ENCODE measurements around the gene QSOX1.

The QSOX1 gene

DNA sequence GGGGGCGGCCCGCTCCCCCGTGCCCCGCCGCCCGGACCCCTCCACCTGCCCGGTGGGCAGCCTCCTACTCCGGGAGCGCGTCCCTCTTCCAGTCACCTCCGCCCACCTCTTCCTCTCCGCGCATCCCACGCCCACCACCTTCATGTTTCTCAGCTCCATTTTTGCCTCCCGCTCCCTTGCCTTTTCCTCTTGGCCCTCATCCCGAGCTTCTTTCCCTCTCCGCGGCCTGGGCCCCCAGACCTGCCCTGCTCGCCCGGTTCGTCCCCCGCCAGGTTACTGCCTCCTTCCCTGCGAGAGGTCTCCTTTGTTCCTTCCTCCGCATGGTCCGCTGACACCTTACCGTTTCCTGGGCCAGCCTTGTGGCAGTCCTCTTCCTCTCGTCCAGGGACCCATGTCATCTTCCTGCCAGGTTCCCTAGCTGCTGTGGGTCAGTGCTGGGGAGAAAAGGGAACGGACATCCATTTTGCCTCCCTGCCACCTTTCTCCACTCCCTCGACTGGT, 563 bp downstream of the QSOX1 start:
- Histone ChIP-seq H3K27me3 (ENCODE audit: insufficient read depth, low read length) (peaks cover 5% of the 10 kb centered on the region), H3K4me3 (ENCODE audit: low read length) (peak overlapping the region; percentile 65), H3K9me3 (ENCODE audit: low read length) (no peaks in the 10 kb centered on the region), H3K36me3 (ENCODE audit: insufficient read depth, low read length) (no peaks in the 10 kb centered on the region), H3K4me1 (ENCODE audit: insufficient read depth, low read length) (peaks cover 11% of the 10 kb centered on the region), H2AFZ (ENCODE audit: low read depth, low read length) (peak overlapping the region; percentile 83)

DNA sequence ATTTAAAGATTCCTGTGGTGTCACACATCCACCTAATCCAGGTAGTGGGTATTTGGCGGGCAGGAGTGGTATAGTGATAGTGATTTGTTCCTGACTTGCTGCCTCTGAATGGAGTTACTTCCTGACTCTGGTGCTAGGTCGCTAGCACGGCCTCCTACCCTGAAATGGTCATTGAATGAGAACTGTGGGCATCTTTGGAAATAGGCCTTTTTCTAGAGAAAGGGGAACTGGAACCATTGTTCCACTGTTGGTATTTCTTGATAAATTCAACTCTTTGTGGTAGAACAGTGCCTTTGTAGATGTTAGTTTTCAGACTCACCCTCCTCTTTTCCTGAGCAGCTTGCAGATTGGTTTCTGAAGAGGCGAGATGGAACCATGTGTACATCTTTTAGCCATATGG, 1.5 kb downstream of the QSOX1 start:
- H3K9me3 ChIP-seq (ENCODE audit: low read length): no peaks in the 10 kb centered on the region
- H3K36me3 ChIP-seq (ENCODE audit: insufficient read depth, low read length): no peaks in the 10 kb centered on the region
- peaks cover 11% of the 10 kb centered on the region for H3K4me1 ChIP-seq (ENCODE audit: insufficient read depth, low read length)
- peaks cover 5% of the 10 kb centered on the region for H3K27me3 ChIP-seq (ENCODE audit: insufficient read depth, low read length)
- H2AFZ ChIP-seq (ENCODE audit: low read depth, low read length): no peak overlapping the region
- H3K4me3 ChIP-seq (ENCODE audit: low read length): peak overlapping the region; percentile 65

DNA sequence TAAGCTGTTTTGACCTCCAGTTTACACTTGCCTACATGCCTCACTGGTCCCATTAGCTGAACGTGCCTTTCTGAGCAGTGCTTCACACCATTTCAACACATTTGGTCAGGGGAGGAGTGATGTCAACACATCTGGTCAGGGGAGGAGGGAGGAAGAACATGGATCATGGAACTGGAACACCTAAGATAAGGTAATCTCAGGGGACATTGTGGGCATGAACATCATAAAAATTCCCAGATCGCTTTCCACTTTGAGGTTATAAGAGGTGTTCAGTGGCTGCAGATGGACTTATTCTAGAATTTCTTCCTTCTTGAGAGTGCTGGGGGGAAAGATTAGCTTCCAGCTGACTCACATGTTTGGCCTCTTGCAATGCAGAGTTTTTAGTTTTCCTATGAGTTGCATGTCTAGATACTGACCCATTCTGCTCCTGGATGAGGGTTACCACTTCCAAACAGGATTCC, 2.0 kb downstream of the QSOX1 start:
- peaks cover 5% of the 10 kb centered on the region for H3K27me3 ChIP-seq (ENCODE audit: insufficient read depth, low read length)
- no peak overlapping the region for H2AFZ ChIP-seq (ENCODE audit: low read depth, low read length)
- no peak overlapping the region for H3K4me3 ChIP-seq (ENCODE audit: low read length)
- no peaks in the 10 kb centered on the region for H3K36me3 ChIP-seq (ENCODE audit: insufficient read depth, low read length)
- H3K4me1 ChIP-seq (ENCODE audit: insufficient read depth, low read length): peaks cover 11% of the 10 kb centered on the region
- no peaks in the 10 kb centered on the region for H3K9me3 ChIP-seq (ENCODE audit: low read length)

DNA sequence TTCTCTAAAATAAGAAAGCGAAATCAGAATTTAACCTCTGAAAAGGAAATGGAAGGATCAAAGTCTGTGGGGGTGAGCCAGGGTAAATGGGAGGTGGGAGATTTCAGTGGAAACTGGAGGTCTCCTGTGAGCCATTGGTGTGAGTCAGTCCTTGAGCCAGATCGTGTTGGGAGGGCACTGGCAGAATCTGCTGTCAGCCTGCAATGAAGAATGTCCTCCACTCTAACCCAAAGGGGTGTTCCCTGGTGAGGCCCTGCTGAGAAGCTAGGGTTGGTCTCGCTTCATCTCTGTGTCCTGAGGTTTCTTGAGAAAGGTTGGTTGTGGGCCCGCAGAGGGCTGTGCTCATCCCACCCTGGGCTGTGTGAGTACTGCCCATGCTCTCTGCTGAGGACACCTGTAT, 2.4 kb downstream of the QSOX1 start:
- Histone ChIP-seq H2AFZ (ENCODE audit: low read depth, low read length) (no peak overlapping the region), H3K4me1 (ENCODE audit: insufficient read depth, low read length) (peaks cover 11% of the 10 kb centered on the region), H3K9me3 (ENCODE audit: low read length) (no peaks in the 10 kb centered on the region), H3K27me3 (ENCODE audit: insufficient read depth, low read length) (peaks cover 5% of the 10 kb centered on the region), H3K4me3 (ENCODE audit: low read length) (no peak overlapping the region), H3K36me3 (ENCODE audit: insufficient read depth, low read length) (no peaks in the 10 kb centered on the region)

DNA sequence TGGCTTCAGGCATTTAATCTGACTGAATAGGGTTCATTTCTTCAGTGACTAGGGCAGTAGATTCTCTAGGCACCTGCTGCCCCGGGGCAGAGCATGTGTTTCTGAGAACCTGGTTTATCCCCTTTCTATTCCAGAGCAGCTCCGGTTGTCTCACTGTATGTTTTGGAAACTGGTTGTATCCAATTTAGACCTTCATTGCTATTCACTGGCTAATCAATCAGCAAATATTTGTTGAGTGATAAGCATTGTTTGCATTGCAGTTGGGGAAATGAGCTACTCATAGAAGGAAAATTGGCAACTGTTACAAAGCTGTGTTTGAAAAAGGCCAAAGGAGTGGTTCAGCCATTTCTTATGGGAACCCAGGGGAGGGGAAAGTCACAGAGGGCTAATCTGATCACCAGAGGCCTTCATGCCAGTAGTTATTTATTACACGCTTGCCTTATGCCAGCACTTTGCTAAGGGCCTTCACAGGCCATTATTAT, 2.9 kb downstream of the QSOX1 start:
- peaks cover 11% of the 10 kb centered on the region for H3K4me1 ChIP-seq (ENCODE audit: insufficient read depth, low read length)
- no peak overlapping the region for H2AFZ ChIP-seq (ENCODE audit: low read depth, low read length)
- H3K4me3 ChIP-seq (ENCODE audit: low read length): no peak overlapping the region
- no peaks in the 10 kb centered on the region for H3K36me3 ChIP-seq (ENCODE audit: insufficient read depth, low read length)
- H3K27me3 ChIP-seq (ENCODE audit: insufficient read depth, low read length): peaks cover 3% of the 10 kb centered on the region
- H3K9me3 ChIP-seq (ENCODE audit: low read length): no peaks in the 10 kb centered on the region

DNA sequence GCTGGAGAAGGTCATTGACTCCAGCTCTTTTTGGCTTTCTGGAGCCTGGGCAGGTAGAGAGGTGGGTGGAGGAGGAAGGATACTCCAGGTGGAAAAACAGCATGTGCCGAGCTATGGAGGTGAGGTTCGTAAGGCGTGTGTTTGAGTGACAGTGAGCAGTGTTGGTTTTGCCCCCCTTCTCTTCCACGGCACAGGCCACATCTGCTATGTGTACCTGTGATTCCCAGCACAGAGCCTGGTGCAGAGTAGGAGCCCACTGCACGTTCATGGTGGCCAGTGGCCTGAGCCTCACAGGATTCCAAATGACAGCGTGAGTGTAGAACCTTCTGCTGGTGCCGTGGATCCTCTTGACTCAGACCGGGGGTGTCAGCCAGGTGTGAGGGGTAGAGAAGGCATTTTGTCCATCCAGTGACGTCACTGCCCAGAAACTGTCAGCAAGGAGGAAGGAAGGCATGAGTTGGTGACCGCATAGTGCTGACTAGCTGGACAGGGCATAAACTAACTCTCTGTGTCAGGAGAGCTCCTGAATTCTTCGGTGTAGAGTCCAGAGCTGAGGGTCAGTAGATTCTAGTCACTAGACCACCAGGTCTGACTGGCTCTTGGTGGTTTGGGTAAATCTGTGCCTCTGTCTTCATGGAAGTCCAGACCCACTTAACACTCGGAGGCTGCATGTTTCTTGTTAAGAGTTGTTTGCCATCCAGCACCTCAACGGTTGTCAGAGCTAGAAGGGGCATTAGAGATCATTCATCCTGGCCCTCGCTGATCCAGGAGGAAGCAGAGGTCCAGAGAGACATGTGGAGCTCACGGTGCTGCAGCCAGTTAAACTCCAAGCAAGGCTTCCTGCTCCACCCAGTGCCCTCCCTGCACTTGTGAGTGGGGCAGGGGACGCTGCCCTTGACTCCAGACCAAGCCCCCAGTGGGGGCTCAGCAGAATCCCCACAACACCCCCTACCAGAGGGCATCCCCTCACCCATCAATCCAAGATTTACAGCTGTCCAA, 3.8 kb downstream of the QSOX1 start:
- Histone ChIP-seq H3K36me3 (ENCODE audit: insufficient read depth, low read length) (no peaks in the 10 kb centered on the region), H3K4me3 (ENCODE audit: low read length) (no peak overlapping the region), H2AFZ (ENCODE audit: low read depth, low read length) (no peak overlapping the region), H3K27me3 (ENCODE audit: insufficient read depth, low read length) (no peaks in the 10 kb centered on the region), H3K4me1 (ENCODE audit: insufficient read depth, low read length) (peaks cover 11% of the 10 kb centered on the region), H3K9me3 (ENCODE audit: low read length) (no peaks in the 10 kb centered on the region)

DNA sequence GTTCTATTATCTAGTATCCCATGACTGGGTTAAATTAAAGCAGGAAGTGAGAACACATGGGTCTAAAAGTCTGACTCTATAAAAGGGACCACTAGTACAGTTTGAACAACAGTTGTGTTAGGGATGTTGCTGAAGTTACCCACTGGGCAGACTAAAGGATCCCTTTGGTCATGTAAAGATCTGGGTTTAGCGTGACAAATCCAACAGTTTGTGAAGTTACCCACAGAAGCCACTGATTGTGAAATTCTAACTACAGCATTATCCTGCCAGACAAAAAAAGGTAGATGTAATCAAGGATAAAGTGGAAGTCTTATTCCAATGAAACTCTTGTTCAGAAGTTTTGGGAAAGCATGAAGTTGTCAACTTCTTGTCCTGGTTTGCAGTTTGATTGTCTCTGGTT, 5.7 kb downstream of the QSOX1 start:
- H3K36me3 ChIP-seq (ENCODE audit: insufficient read depth, low read length): no peaks in the 10 kb centered on the region
- H3K4me3 ChIP-seq (ENCODE audit: low read length): no peak overlapping the region
- peaks cover 4% of the 10 kb centered on the region for H3K4me1 ChIP-seq (ENCODE audit: insufficient read depth, low read length)
- H3K9me3 ChIP-seq (ENCODE audit: low read length): no peaks in the 10 kb centered on the region
- H3K27me3 ChIP-seq (ENCODE audit: insufficient read depth, low read length): no peaks in the 10 kb centered on the region
- H2AFZ ChIP-seq (ENCODE audit: low read depth, low read length): no peak overlapping the region

DNA sequence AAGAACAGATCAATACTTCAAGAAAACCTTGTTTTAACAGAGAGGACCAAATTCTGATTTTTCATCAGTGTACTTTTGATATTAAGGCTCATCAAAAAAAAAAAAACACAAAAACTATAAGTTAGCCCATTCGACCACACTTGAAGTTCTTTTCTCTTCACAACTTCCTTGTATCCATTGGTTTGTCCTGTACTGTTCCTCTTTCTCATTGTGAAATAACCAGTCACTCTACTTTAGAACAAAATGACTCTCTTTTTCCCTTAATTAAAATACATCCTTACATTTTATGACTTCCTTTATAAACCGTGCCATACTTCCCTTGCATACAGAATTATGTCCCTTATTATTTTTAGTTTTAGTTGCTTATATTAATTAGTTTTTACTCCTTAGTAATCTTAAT, 8.4 kb downstream of the QSOX1 start:
- Histone ChIP-seq H3K4me3 (ENCODE audit: low read length) (no peak overlapping the region), H3K9me3 (ENCODE audit: low read length) (no peaks in the 10 kb centered on the region), H3K36me3 (ENCODE audit: insufficient read depth, low read length) (peaks cover 9% of the 10 kb centered on the region), H2AFZ (ENCODE audit: low read depth, low read length) (no peak overlapping the region), H3K4me1 (ENCODE audit: insufficient read depth, low read length) (no peaks in the 10 kb centered on the region), H3K27me3 (ENCODE audit: insufficient read depth, low read length) (no peaks in the 10 kb centered on the region)

DNA sequence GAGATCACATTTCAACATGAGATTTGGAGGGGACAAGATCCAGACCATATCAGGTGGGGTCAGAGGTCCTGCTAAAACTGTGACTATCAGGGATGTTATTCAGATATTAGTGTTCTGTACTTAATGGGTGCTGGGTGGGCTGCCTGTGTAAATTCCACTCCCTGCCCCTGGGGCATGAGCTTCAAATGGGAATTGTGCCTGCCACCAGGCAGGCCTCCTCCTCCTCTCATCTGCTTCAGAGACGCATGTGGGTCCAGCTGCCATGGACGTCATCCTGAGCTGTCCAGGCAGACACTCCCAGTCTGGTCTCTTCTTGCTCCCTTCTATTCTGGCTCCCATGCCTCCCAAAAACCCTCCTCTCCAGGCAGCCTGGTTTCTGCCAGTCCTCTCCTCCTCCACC, 10.4 kb downstream of the QSOX1 start:
- no peak overlapping the region for H2AFZ ChIP-seq (ENCODE audit: low read depth, low read length)
- H3K4me3 ChIP-seq (ENCODE audit: low read length): no peak overlapping the region
- H3K27me3 ChIP-seq (ENCODE audit: insufficient read depth, low read length): no peaks in the 10 kb centered on the region
- no peaks in the 10 kb centered on the region for H3K4me1 ChIP-seq (ENCODE audit: insufficient read depth, low read length)
- peaks cover 9% of the 10 kb centered on the region for H3K36me3 ChIP-seq (ENCODE audit: insufficient read depth, low read length)
- no peaks in the 10 kb centered on the region for H3K9me3 ChIP-seq (ENCODE audit: low read length)

DNA sequence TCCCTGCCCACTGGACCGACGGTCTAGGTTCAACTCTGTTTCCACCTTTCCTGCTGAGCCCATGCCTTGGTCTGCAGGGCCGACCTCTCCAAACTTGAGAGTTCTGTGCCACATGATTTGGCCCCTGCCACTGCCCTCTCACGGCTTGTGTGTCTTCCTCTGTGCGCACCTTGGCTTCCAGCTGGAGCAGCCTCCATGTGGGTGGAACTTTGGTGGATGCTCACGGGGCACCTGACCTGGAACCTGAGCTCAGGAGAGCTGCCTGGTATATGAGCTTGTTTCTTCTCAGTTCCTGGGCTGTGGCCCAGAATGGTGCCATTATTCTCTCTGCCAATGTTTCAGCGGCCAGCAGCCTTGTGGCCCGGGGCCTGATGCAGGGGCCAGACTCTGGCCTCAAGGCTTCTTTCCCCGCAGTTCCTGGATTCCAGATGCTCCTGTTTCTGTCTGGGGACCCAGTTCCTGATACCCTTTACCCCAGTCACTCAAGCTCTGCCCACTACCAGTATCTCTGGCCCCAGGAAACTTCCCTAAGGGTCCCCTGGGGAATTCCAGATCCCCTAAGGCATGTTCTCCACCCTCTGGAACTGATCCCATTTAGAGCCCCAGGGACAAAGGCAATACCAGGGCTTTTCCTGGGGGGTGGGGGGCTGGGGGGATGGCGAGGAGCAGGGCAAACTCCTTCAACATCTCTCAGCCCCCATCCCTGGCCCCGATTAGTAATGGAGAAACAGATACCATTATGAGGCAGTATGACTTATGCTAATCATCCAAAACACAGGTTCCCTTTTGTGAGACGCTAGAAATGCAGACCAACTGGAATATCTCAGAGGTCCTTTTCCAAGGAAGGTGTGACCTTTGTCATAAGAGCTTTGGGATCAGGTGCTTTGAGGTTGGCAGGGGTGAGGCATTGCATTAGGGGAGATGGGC, 11.1 kb downstream of the QSOX1 start:
- Histone ChIP-seq H3K36me3 (ENCODE audit: insufficient read depth, low read length) (peaks cover 9% of the 10 kb centered on the region), H3K27me3 (ENCODE audit: insufficient read depth, low read length) (no peaks in the 10 kb centered on the region), H3K9me3 (ENCODE audit: low read length) (no peaks in the 10 kb centered on the region), H2AFZ (ENCODE audit: low read depth, low read length) (no peak overlapping the region), H3K4me1 (ENCODE audit: insufficient read depth, low read length) (no peaks in the 10 kb centered on the region), H3K4me3 (ENCODE audit: low read length) (no peak overlapping the region)

DNA sequence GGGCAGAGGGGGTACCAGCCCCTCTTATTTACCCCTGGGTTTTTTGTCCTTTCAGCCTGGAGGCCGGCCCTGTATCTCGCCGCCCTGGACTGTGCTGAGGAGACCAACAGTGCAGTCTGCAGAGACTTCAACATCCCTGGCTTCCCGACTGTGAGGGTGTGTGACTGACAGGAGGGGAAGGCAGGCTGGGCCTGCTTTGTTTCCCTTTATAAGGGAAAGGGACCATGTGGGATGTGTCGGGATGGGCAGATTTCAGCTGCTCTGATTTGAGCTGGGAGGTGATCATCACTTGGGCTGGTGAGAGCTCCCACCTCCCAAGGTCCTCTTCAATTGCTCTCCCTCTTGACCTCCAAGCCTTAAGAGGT, 11.7 kb downstream of the QSOX1 start:
- no peak overlapping the region for H2AFZ ChIP-seq (ENCODE audit: low read depth, low read length)
- H3K36me3 ChIP-seq (ENCODE audit: insufficient read depth, low read length): peaks cover 9% of the 10 kb centered on the region
- no peaks in the 10 kb centered on the region for H3K9me3 ChIP-seq (ENCODE audit: low read length)
- no peak overlapping the region for H3K4me3 ChIP-seq (ENCODE audit: low read length)
- no peaks in the 10 kb centered on the region for H3K27me3 ChIP-seq (ENCODE audit: insufficient read depth, low read length)
- H3K4me1 ChIP-seq (ENCODE audit: insufficient read depth, low read length): no peaks in the 10 kb centered on the region

DNA sequence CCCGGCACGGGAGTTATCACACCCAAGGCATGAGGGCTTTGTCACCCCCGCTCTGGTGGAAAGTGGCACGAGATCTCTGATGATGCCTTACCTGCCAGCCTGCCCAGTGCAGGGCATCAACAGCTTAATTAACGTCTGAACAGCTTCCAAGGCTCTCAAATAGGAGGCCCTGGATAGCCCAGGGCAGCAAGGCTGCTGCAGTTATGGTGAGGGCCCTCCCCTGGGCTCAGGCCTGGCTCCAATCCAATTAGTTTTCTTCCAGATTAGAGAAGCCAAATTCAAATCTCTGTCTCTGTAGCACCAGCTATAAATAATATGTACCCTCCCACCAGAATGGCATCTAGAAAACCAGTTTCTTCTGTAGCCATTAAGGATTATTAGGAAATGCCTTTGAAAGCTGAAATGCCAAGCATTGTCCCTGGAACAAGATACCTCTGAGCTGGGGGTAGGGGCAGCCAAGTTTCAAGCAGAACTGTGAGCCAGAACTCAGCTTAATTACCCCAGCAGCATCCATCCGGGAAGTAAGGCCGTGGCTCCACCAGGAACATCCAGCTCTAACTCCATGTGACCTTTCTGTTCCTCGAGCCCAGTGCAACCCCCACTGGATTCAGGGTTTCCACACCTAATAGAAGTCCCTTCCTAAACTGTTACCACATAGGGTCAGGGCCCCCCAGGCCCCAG, 12.5 kb downstream of the QSOX1 start:
- Histone ChIP-seq H3K27me3 (ENCODE audit: insufficient read depth, low read length) (no peaks in the 10 kb centered on the region), H2AFZ (ENCODE audit: low read depth, low read length) (no peak overlapping the region), H3K9me3 (ENCODE audit: low read length) (no peaks in the 10 kb centered on the region), H3K4me1 (ENCODE audit: insufficient read depth, low read length) (no peaks in the 10 kb centered on the region), H3K4me3 (ENCODE audit: low read length) (no peak overlapping the region), H3K36me3 (ENCODE audit: insufficient read depth, low read length) (peaks cover 9% of the 10 kb centered on the region)

All from neuron (in vitro differentiated cells).